Adrenal gland (tissue), 5 donors: ENCODE data around the gene SRC.

Source experiments
- CTCF ChIP-seq, 6 experiments: fragments of 450-650 bp in 4 of 6; fragments of 200-600 bp in 2 of 6; sonication (generic) in 1 of 6; IDR thresholded peaks; 1 replicate in 5 of 6; 2 replicates in 1 of 6; pipeline versions ENCODE4 v1.5.1 to v1.8.0; 2016 to 2021; ENCODE audit warnings: antibody characterized with exemption in 6 of 6, mild to moderate bottlenecking in 2 of 6, moderate library complexity in 1 of 6
- POLR2A ChIP-seq, 2 donors: fragments of 450-650 bp; IDR thresholded peaks; one replicate each; pipeline ENCODE4 v1.6.1; 2017; ENCODE audit warnings: antibody characterized with exemption in 2 of 2, mild to moderate bottlenecking in 2 of 2, moderate library complexity in 1 of 2
- donor health status: DM: no; HTN: no; CAD: no.

DNA sequence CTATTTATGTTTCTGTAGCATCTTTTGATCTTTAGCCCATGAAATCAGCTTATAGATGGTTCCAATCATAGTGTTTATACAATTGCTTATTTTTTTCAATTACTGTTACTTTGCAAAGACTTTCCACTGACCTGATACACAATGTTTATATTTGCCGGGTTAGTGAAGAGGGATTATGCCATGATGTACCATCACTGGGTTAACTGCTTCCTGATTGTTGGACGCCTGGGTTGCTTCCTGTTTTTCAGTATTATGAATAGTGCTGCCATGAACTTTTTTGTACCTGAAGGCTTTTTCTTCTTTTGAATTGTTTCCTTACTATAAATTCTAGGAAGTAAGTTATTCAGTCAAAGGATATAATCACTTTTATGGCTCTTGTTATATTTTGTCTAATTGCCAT is 49.6 kb upstream of the SRC start:
- TF ChIP-seq CTCF (IDR thresholded peaks at IDR 0.05) (no peak), POLR2A (IDR thresholded peaks at IDR 0.05) (no peak)
